Measurements from ENCODE around the gene SRSF3.
"Not testable (repeated sequence)": the region's sequence is repeated elsewhere in the genome, so short reads cannot be mapped to it uniquely, and the experiment has no call there.

Gene SRSF3

DNA sequence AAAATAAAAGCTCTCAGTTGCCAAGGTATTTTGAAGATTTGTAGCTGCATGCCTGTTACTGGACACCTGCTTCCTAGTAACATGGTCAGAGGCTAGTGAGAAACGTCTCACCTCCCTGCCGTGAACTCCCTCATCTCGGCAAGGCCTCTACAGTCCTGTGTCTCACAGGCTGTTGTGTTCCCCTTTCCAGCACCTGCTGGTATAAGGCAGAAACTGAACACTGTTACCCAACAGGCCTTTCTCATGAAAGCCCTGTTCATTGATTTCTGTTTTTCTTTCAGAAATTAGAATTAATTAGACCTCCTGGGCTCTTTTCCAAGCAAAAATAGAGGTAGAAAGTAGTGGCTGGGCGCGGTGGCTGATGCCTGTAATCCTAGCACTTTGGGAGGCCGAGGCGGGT lies 17.6 kb upstream of the SRSF3 start:
- DNase-seq, result peak; percentile 42

GRCh38 chr6:36577301-36577700 lies 16.9 kb upstream of the SRSF3 start:
- DNase-seq, result no peak

DNA sequence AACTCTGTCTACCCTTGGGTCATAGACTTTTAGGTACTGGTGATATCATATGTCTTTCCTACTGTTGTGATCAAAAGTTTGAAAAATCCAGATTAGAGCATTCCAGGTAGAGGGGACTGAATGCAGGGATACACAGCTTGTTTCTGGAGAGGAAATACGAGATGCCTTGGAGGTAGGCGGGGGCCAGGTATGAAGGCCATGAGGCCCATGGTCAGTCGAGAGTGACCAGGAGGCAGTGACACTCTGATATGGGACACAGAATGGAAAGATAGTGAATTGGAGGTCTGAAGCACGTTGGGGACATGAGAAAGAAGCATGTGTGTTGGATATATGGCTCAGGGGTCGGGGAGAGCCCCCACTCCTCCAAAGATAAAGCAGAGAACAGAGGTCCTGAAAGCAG lies 16.1 kb upstream of the SRSF3 start:
- no peak for DNase-seq

DNA sequence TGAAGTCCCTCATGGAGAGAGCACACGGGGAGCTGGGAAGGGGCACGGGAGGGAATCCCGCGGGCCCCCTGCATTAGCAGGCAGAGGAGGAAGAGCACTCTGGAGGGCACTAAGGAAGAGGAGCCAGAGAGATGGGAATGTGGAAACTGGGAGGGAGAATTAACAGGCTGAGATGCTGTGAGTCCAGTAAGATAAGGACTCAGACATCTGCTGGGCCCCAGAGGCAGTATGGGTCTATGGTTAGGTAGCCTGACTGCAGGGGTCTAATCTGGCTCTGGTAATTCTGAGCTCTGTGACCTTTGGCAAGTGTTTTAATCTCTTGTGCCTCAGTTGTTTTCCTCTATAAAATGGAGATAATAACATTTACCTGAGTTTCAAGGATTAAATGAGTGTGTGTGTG lies 15.7 kb upstream of the SRSF3 start:
- no peak for DNase-seq

- DNase-seq, result no peak
Observed at GRCh38 chr6:36580184-36580526, 14.0 kb upstream of the SRSF3 start.

DNA sequence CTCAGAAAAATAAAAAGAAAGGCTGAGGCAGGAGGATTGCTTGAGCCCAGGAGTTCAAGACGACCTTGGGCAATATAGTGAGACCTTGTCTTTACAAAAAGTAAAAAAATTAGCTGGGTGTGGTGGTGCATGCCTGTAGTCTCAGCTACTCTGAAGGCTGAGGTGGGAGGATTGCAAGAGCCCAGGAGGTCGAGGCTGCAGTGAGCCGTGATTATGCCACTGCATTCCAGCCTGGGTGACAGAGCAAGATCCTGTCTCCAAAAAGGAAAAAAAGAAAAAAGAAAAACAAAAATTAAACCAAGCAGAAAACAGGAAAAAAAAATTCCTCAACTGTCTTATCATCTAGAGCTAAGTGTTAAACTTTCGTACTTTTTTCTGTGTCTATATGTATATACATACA lies 12.4 kb upstream of the SRSF3 start:
- no peak for DNase-seq

DNA sequence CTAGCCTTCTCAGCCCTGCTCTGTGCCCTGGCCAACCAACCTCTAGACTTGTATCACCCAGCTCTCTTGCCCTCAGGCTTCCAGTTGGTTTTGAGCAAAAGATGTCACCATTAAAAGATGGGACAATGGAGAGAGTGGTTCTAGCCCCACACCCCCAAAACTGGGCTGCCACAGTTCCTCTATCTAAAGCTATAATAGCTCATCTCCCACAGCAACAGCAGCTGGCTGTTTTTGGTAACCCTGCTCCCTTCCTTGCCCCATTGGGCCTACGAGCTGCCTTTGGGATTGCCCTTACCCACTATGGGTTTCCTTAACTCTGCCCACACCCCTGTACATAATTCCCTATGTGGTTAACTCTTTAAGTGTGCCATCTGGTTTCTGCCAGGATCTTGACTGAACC lies 7.6 kb upstream of the SRSF3 start:
- no peak for DNase-seq

GRCh38 chr6:36589025-36589400 lies 5.1 kb upstream of the SRSF3 start:
- not testable (repeated sequence) for DNase-seq

DNA sequence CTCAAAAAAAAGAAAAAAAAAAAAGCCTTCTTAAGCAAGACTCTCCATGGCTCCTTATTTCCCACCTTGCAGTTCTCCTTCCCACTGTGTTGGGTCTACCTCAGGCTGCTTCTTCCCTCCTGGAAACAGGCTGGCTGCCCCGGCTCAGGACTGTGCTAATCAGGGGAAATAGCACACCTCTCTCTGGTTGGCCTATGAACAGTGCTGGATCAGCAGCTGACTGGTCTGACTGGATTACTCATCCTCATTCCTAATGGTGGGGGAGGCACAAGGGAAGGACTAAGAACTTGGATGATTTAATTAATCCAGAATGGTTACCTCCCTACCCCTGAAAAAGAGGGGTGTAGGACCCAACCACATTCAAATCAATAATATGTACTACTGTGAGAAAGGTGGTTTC lies 3.9 kb upstream of the SRSF3 start:
- DNase-seq, result no peak

GRCh38 chr6:36592221-36592655 lies 1.9 kb upstream of the SRSF3 start:
- DNase-seq, result no peak

GRCh38 chr6:36593569-36594028 lies 563 bp upstream of the SRSF3 start:
- DNase-seq, result peak; percentile 52

DNA sequence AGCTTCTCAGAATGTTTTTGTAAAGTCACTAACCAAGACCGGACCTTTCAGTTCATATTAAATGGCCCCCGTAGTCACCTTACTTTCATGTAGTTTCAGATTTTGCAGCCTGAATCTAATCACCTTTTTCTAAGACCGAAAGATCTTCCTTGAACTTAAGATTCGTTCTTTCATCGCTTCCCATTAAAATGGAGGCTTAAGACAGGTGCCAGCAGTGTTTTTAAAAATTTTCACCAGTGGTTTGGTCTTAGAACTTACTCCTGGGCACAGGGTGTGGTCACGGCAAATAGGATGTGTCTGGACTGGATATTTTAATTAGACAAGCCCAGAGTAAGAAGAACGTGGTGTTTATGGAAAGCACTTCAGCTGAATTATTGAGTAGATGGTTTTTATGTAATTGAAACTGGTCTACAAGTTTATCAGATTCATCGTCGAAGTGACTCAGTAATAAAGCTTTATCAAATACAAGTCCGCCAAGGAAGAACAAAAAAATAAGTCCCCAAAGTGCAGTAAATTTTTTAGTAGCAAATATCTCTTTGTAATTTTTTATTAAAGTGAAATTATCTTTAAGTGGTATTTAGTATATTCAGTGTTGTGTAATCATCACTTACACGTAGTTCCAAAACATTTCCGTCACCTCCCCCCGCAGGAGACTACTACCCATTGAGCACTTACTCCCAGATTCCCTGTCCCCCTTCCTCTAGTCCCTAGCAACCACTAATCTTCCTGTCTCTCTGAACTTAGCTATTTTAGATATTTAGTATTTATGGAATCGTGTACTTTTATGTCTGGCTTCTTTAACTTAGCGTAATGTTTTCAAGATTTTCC lies 868 bp downstream of the SRSF3 start:
- DNase-seq, result peak; percentile 68

GRCh38 chr6:36596356-36596755 lies 2.2 kb downstream of the SRSF3 start:
- DNase-seq, result no peak

- DNase-seq, result no peak
Observed at GRCh38 chr6:36597775-36598174, 3.6 kb downstream of the SRSF3 start.

GRCh38 chr6:36598326-36598725 lies 4.2 kb downstream of the SRSF3 start:
- no peak for DNase-seq

GRCh38 chr6:36598739-36599318 lies 4.7 kb downstream of the SRSF3 start:
- DNase-seq, result no peak

- no peak for DNase-seq
Observed at GRCh38 chr6:36599791-36600209, 5.6 kb downstream of the SRSF3 start.

- no peak for DNase-seq
Observed at GRCh38 chr6:36600564-36601146, 6.5 kb downstream of the SRSF3 start.

- DNase-seq, result not testable (repeated sequence)
Observed at GRCh38 chr6:36601818-36602217, 7.7 kb downstream of the SRSF3 start.

- DNase-seq, result no peak
Observed at GRCh38 chr6:36603222-36604089, 9.3 kb downstream of the SRSF3 start.

GRCh38 chr6:36604090-36605060 lies 10.2 kb downstream of the SRSF3 start:
- no peak for DNase-seq

GRCh38 chr6:36605143-36605542 lies 11.0 kb downstream of the SRSF3 start:
- no peak for DNase-seq
